ENCODE data around the gene ABHD2. TPM values are rescaled to one million over a fixed set of nuclear protein-coding genes. Genes with fewer than 3 reads are reported as not detected.
A peak's percentile ranks its signal among the peaks of the same experiment; 100 is the strongest.

The ABHD2 gene
- total and polyA plus RNA-seq, 2 experiments from 2014 or later, result 5.2 to 15.2 TPM

- Mint-ChIP-seq H3K27me3 (ENCODE audit: insufficient read depth, low read depth, poor library complexity) (no peaks in the 10 kb centered on the region), H3K9me3 (no peaks in the 10 kb centered on the region), H3K4me3 (no peak overlapping the region), H3K27ac (0 out of 2 replicates have a peak overlapping the region, but pooled peaks have one; percentile 25), H3K36me3 (ENCODE audit: low read depth) (peaks cover 13% of the 10 kb centered on the region; the same call in 2 of the 3 replicates), H3K4me1 (peaks cover 51% of the 10 kb centered on the region)
- no peaks in the 10 kb centered on the region for H3K36me3 ChIP-seq (ENCODE audit: insufficient read depth)
- H3K4me2 ChIP-seq, result no peak overlapping the region
- ATAC-seq, result no peak
- TF ChIP-seq ZNF462 (CRISPR knock-in tag; IDR thresholded peaks at IDR 0.05), result no peak
- TF ChIP-seq CTCF (conservative IDR thresholded peaks at IDR 0.05; ENCODE audit: low read depth in 2 of 2), result no peak
- TF ChIP-seq ZNF331 (CRISPR knock-in tag; IDR thresholded peaks at IDR 0.05; ENCODE audit: low read depth), result no peak
- TF ChIP-seq EZH2 (IDR thresholded peaks at IDR 0.05; ENCODE audit: low read depth, unreplicated experiment), result no peak
- TF ChIP-seq REST (IDR thresholded peaks at IDR 0.05; ENCODE audit: unreplicated experiment), result no peak
- no peak for TF ChIP-seq ETS1 (IDR thresholded peaks at IDR 0.05)
- no peak for DNase-seq (ENCODE audit: low spot score)
- H3K27ac ChIP-seq (ENCODE audit: low read depth), result peak overlapping the region; percentile 75; the same call in 1 of the 2 replicates
- H3K27me3 ChIP-seq (ENCODE audit: insufficient read depth), result no peaks in the 10 kb centered on the region
- peaks cover 32% of the 10 kb centered on the region for H3K4me1 ChIP-seq (ENCODE audit: insufficient read depth)
- H2AFZ ChIP-seq, result no peak overlapping the region
- H3K9me2 ChIP-seq (ENCODE audit: insufficient read depth), result no peaks in the 10 kb centered on the region
- no peaks in the 10 kb centered on the region for H3K79me2 ChIP-seq (replicated peaks; ENCODE audit: insufficient read depth)
- H4K20me1 ChIP-seq (replicated peaks; ENCODE audit: insufficient read depth), result no peaks in the 10 kb centered on the region
- H3K4me3 ChIP-seq, result no peak overlapping the region
- H3F3A ChIP-seq (replicated peaks; ENCODE audit: low read depth), result no peaks in the 10 kb centered on the region
These were observed 107.6 kb downstream of the ABHD2 start for GRCh38 chr15:89195836-89196235.

Data from GM23338 (cell line).